ENCODE data around the gene LRMDA. TPM values are rescaled to one million over a fixed set of nuclear protein-coding genes. Genes with fewer than 3 reads are reported as not detected.

LRMDA gene
- polyA plus RNA-seq, 3 donors = 39.8 to 59.6 (median 56.4) TPM

- DNase-seq = no peak
- H3K27ac ChIP-seq (ENCODE audit: low read depth in 1 of 2, low read length in 2 of 2) = no peak overlapping the region
- intact Hi-C loops (cut with micrococcal nuclease) = no loop called here
- H3K4me3 ChIP-seq (replicated peaks in 1 of 3; ENCODE audit: low read depth in 2 of 3, low read length in 3 of 3) = no peak overlapping the region
- Mint-ChIP-seq H3K4me3 (no peak overlapping the region), H3K4me1 (peaks cover 2% of the 10 kb centered on the region), H3K27me3 (ENCODE audit: low read depth in 3 of 3) (peaks cover 0 to 1% (median 0%) of the 10 kb centered on the region in 3 donors), H3K27ac (no peak overlapping the region), H3K36me3 (peaks cover 6 to 8% of the 10 kb centered on the region in 2 donors), H3K9me3 (no peaks in the 10 kb centered on the region)
- TF ChIP-seq CTCF (IDR thresholded peaks at IDR 0.05) = no peak
- no peak overlapping the region for H3K9ac ChIP-seq (ENCODE audit: insufficient read depth, low read length, poor library complexity, severe bottlenecking)
- WGBS (ENCODE audit: insufficient coverage) = no CpG with 5 or more reads among the region's 2 CpGs
- no peaks in the 10 kb centered on the region for H4K20me1 ChIP-seq (ENCODE audit: insufficient read depth, low read length)
- no peaks in the 10 kb centered on the region for H3K27me3 ChIP-seq (ENCODE audit: control insufficient read depth in 2 of 2, insufficient read depth in 2 of 2, low read length in 2 of 2)
- no peak overlapping the region for H2AFZ ChIP-seq (ENCODE audit: insufficient read depth, low read depth, low read length, poor library complexity, severe bottlenecking)
- no peaks in the 10 kb centered on the region for H3K36me3 ChIP-seq (replicated peaks in 1 of 2; ENCODE audit: control insufficient read depth in 1 of 2, insufficient read depth in 2 of 2, low read length in 2 of 2)
- no peaks in the 10 kb centered on the region for H3K79me2 ChIP-seq (ENCODE audit: insufficient read depth, low read length)
- no peaks in the 10 kb centered on the region for H3K9me3 ChIP-seq (replicated peaks in 1 of 2; ENCODE audit: control insufficient read depth in 1 of 2, insufficient read depth in 1 of 2, low read length in 2 of 2)
- H3K4me1 ChIP-seq (ENCODE audit: control insufficient read depth in 1 of 2, insufficient read depth in 2 of 2, low read length in 2 of 2) = no peaks in the 10 kb centered on the region
- no peak overlapping the region for H3K4me2 ChIP-seq (replicated peaks; ENCODE audit: extremely low read depth, low read length, poor library complexity, severe bottlenecking)
Observed at GRCh38 chr10:75969031-75969430, 537.6 kb downstream of the LRMDA start.

- Histone ChIP-seq H3K36me3 (replicated peaks in 1 of 2; ENCODE audit: control insufficient read depth in 1 of 2, insufficient read depth in 2 of 2, low read length in 2 of 2) (no peaks in the 10 kb centered on the region), H4K20me1 (ENCODE audit: insufficient read depth, low read length) (no peaks in the 10 kb centered on the region), H3K4me1 (ENCODE audit: control insufficient read depth in 1 of 2, insufficient read depth in 2 of 2, low read length in 2 of 2) (no peaks in the 10 kb centered on the region), H3K27me3 (ENCODE audit: control insufficient read depth in 2 of 2, insufficient read depth in 2 of 2, low read length in 2 of 2) (no peaks in the 10 kb centered on the region), H3K4me2 (replicated peaks; ENCODE audit: extremely low read depth, low read length, poor library complexity, severe bottlenecking) (no peak overlapping the region), H3K9ac (ENCODE audit: insufficient read depth, low read length, poor library complexity, severe bottlenecking) (no peak overlapping the region), H3K9me3 (replicated peaks in 1 of 2; ENCODE audit: control insufficient read depth in 1 of 2, insufficient read depth in 1 of 2, low read length in 2 of 2) (no peaks in the 10 kb centered on the region), H3K79me2 (ENCODE audit: insufficient read depth, low read length) (no peaks in the 10 kb centered on the region), H3K4me3 (replicated peaks in 1 of 3; ENCODE audit: low read depth in 2 of 3, low read length in 3 of 3) (no peak overlapping the region), H2AFZ (ENCODE audit: insufficient read depth, low read depth, low read length, poor library complexity, severe bottlenecking) (no peak overlapping the region), H3K27ac (ENCODE audit: low read depth in 1 of 2, low read length in 2 of 2) (no peak overlapping the region)
- no peak for TF ChIP-seq CTCF (IDR thresholded peaks at IDR 0.05)
- no peak for DNase-seq
- H3K9me3 Mint-ChIP-seq = no peaks in the 10 kb centered on the region
- peaks cover 0 to 1% (median 0%) of the 10 kb centered on the region in 3 donors for H3K27me3 Mint-ChIP-seq (ENCODE audit: low read depth in 3 of 3)
- 94% methylated on average over 2 of the region's 4 CpGs for WGBS (ENCODE audit: insufficient coverage)
- no peak overlapping the region for H3K4me3 Mint-ChIP-seq
- intact Hi-C loops (cut with micrococcal nuclease) = no loop called here
- H3K36me3 Mint-ChIP-seq = peaks cover 8 to 16% of the 10 kb centered on the region in 2 donors
- no peak overlapping the region for H3K27ac Mint-ChIP-seq
- H3K4me1 Mint-ChIP-seq = peaks cover 2% of the 10 kb centered on the region
Observed at GRCh38 chr10:75971402-75972211, 540.2 kb downstream of the LRMDA start.

Measured in CD14-positive monocyte (primary cell).